H1 (cell line): Measurements from ENCODE around the gene OSBP2. TPM values are rescaled to one million over a fixed set of nuclear protein-coding genes. Genes with fewer than 3 reads are reported as not detected.

Source experiments
- CTCF ChIA-PET: fragments of 300-600 bp; sonication (Branson Sonifier 250); formaldehyde crosslinking; loops from one replicate; lab custom pipeline; 2021; ENCODE audit not compliant: partially characterized antibody; lab: Charles Lee
- POLR2A ChIA-PET: fragments of 300-600 bp; sonication (Branson Sonifier 250); formaldehyde crosslinking; loops from one replicate; lab custom pipeline; 2021; ENCODE audit warnings: inconsistent platforms; ENCODE audit not compliant: partially characterized antibody; lab: Charles Lee
- DNase-seq, 2 experiments: peaks; one replicate each; pipeline versions ENCODE4 v3.0.0 to v3.0.0-alpha.2; 2010 to 2022; ENCODE audit warnings: low spot score in 2 of 2, low read depth in 1 of 2, mixed read lengths in 1 of 2
- FAIRE-seq: peaks from 2 replicates; lab custom pipeline; 2011; peaks lifted over from hg19 to GRCh38; lab: Jason Lieb, UNC
- H2AFZ ChIP-seq: 2 replicates; pipeline ENCODE4 v1.8.1; 2012; ENCODE audit warnings: low read length, inconsistent platforms
- H2AK5ac ChIP-seq: 2 replicates; pipeline ENCODE4 v1.6.1; 2013; ENCODE audit warnings: low read depth, low read length
- H2BK120ac ChIP-seq: replicated peaks from 2 replicates; pipeline ENCODE3; 2013; ENCODE audit warnings: low read depth, low read length, inconsistent platforms
- H2BK12ac ChIP-seq: 2 replicates; pipeline ENCODE4 v1.6.1; 2013; ENCODE audit warnings: low read depth, low read length
- H2BK15ac ChIP-seq: 2 replicates; pipeline ENCODE4 v1.6.1; 2013; ENCODE audit warnings: low read length
- H2BK20ac ChIP-seq: 2 replicates; pipeline ENCODE4 v1.6.1; 2013; ENCODE audit warnings: low read length
- H2BK5ac ChIP-seq: 2 replicates; pipeline ENCODE4 v1.6.1; 2013; ENCODE audit warnings: low read depth, low read length
- H3K14ac ChIP-seq: 2 replicates; pipeline ENCODE4 v1.6.1; 2013; ENCODE audit warnings: inconsistent platforms; ENCODE audit not compliant: insufficient read length
- H3K18ac ChIP-seq: 2 replicates; pipeline ENCODE4 v1.6.1; 2013; ENCODE audit warnings: low read length; ENCODE audit errors: extremely low read depth
- H3K23ac ChIP-seq: 2 replicates; pipeline ENCODE4 v1.6.1; 2013; ENCODE audit warnings: inconsistent platforms; ENCODE audit not compliant: insufficient read length
- H3K23me2 ChIP-seq: 2 replicates; pipeline ENCODE4 v1.6.1; 2013; ENCODE audit warnings: low read depth, low read length
- H3K27ac ChIP-seq: 2 replicates; pipeline ENCODE4 v1.6.1; 2011; ENCODE audit warnings: low read depth, low read length, inconsistent platforms
- H3K27me3 ChIP-seq, 4 experiments: replicated peaks in 1 of 4; 1 replicate in 1 of 4; 2 replicates in 3 of 4; pipeline versions ENCODE4 v1.6.1 to v1.8.1; 2011 to 2013; ENCODE audit warnings: low read length in 3 of 4, mild to moderate bottlenecking in 3 of 4, inconsistent platforms in 2 of 4, mixed read lengths in 2 of 4, moderate library complexity in 1 of 4; ENCODE audit not compliant: control insufficient read depth in 3 of 4, insufficient read depth in 3 of 4; ENCODE audit errors: extremely low read depth in 1 of 4
- H3K36me3 ChIP-seq, 4 experiments: 2 replicates each; pipeline versions ENCODE4 v1.6.1 to v1.8.1; 2011 to 2013; ENCODE audit warnings: mild to moderate bottlenecking in 4 of 4, low read length in 3 of 4, moderate library complexity in 2 of 4, control low read depth in 1 of 4, inconsistent platforms in 1 of 4; ENCODE audit not compliant: insufficient read depth in 4 of 4, control insufficient read depth in 2 of 4
- H3K4ac ChIP-seq: replicated peaks from 2 replicates; pipeline ENCODE3; 2013; ENCODE audit warnings: low read length, low read depth, mixed read lengths, inconsistent platforms; ENCODE audit not compliant: insufficient read length
- H3K4me1 ChIP-seq, 4 experiments: replicated peaks in 1 of 4; 1 replicate in 1 of 4; 2 replicates in 3 of 4; pipeline versions ENCODE4 v1.6.1 to v1.8.1; 2011 to 2013; ENCODE audit warnings: low read length in 3 of 4, inconsistent platforms in 2 of 4, mixed read lengths in 1 of 4; ENCODE audit not compliant: insufficient read depth in 4 of 4, control insufficient read depth in 3 of 4
- H3K4me2 ChIP-seq, 2 experiments: 2 replicates each; pipeline versions ENCODE4 v1.6.1 to v1.8.1; 2011 to 2013; ENCODE audit warnings: low read depth in 2 of 2, low read length in 2 of 2, control low read depth in 1 of 2, inconsistent platforms in 1 of 2, mild to moderate bottlenecking in 1 of 2; ENCODE audit not compliant: insufficient read depth in 1 of 2
- H3K4me3 ChIP-seq, 4 experiments: fragments of 200-600, 300-600 bp in 1 of 4; sonication (generic), shearing (Covaris generic), sonication (Bioruptor Twin) in 1 of 4; 2 replicates each; pipeline versions ENCODE4 v1.5.1 to v1.8.1; 2011 to 2016; ENCODE audit warnings: low read length in 4 of 4, low read depth in 3 of 4, control low read depth in 2 of 4, inconsistent platforms in 2 of 4, mild to moderate bottlenecking in 2 of 4, mixed read lengths in 1 of 4, moderate library complexity in 1 of 4; ENCODE audit not compliant: insufficient read depth in 2 of 4; ENCODE audit errors: extremely low read depth in 1 of 4
- H3K56ac ChIP-seq: replicated peaks from 2 replicates; pipeline ENCODE3; 2013; ENCODE audit warnings: low read depth, mild to moderate bottlenecking, mixed read lengths, low read length, inconsistent platforms; ENCODE audit not compliant: insufficient read length
- H3K79me1 ChIP-seq: 2 replicates; pipeline ENCODE4 v1.6.1; 2013; ENCODE audit warnings: low read depth, low read length, control low read depth
- H3K79me2 ChIP-seq, 2 experiments: 2 replicates each; pipeline versions ENCODE4 v1.6.1 to v1.8.1; 2012 to 2013; ENCODE audit warnings: low read length in 2 of 2, mild to moderate bottlenecking in 2 of 2, inconsistent platforms in 1 of 2; ENCODE audit not compliant: insufficient read depth in 2 of 2, control insufficient read depth in 1 of 2
- H3K9ac ChIP-seq, 4 experiments: replicated peaks in 1 of 4; 1 replicate in 1 of 4; 2 replicates in 3 of 4; pipeline versions ENCODE4 v1.6.1 to v1.8.1; 2011 to 2013; ENCODE audit warnings: low read depth in 3 of 4, low read length in 3 of 4, control low read depth in 2 of 4, mild to moderate bottlenecking in 2 of 4, moderate library complexity in 2 of 4, inconsistent platforms in 1 of 4; ENCODE audit errors: extremely low read depth in 1 of 4
- H3K9me3 ChIP-seq, 2 experiments: 2 replicates each; pipeline versions ENCODE4 v1.6.1 to v1.8.1; 2012 to 2013; ENCODE audit warnings: mild to moderate bottlenecking in 2 of 2, moderate library complexity in 2 of 2, control low read depth in 1 of 2, inconsistent platforms in 1 of 2, low read depth in 1 of 2, low read length in 1 of 2, mixed read lengths in 1 of 2; ENCODE audit not compliant: insufficient read depth in 2 of 2
- H4K20me1 ChIP-seq, 2 experiments: replicated peaks in 1 of 2; 2 replicates each; pipeline versions ENCODE3 to v1.8.1; 2011 to 2013; ENCODE audit warnings: inconsistent platforms in 2 of 2, low read length in 2 of 2, mild to moderate bottlenecking in 1 of 2; ENCODE audit not compliant: insufficient read depth in 2 of 2, control insufficient read depth in 1 of 2
- H4K5ac ChIP-seq: 2 replicates; pipeline ENCODE4 v1.6.1; 2013; ENCODE audit warnings: low read length, low read depth, mixed read lengths, inconsistent platforms; ENCODE audit not compliant: insufficient read length
- H4K8ac ChIP-seq: 2 replicates; pipeline ENCODE4 v1.8.0; 2013; ENCODE audit warnings: mild to moderate bottlenecking, moderate library complexity, low read length, inconsistent platforms; ENCODE audit not compliant: insufficient read depth; ENCODE audit errors: extremely low read depth
- H4K91ac ChIP-seq: replicated peaks from 2 replicates; pipeline ENCODE3; 2013; ENCODE audit warnings: low read length, mixed read lengths, inconsistent platforms; ENCODE audit not compliant: insufficient read length
- CREB1 ChIP-seq: IDR thresholded peaks from 2 replicates; pipeline ENCODE4 v1.6.1; 2012; ENCODE audit warnings: inconsistent platforms
- RBBP5 ChIP-seq: IDR thresholded peaks from 2 replicates; pipeline ENCODE4 v1.7.1; 2012; ENCODE audit warnings: low read depth, mild to moderate bottlenecking, inconsistent platforms, low read length, moderate library complexity, borderline replicate concordance
- SIRT6 ChIP-seq: IDR thresholded peaks from one replicate; pipeline ENCODE4 v1.7.1; 2012; ENCODE audit warnings: low read length, inconsistent platforms
- TCF12 ChIP-seq: IDR thresholded peaks from 2 replicates; pipeline ENCODE4 v1.6.1; 2011; ENCODE audit warnings: low read depth, mild to moderate bottlenecking, low read length
- WGBS, 2 experiments: shearing (Covaris generic) in 1 of 2; methylation state at CpG; one replicate each; pipeline versions ENCODE4 v1.1.6 to v1.1.7; 2013 to 2015; ENCODE audit warnings: low lambda C conversion rate in 2 of 2, mixed read lengths in 2 of 2, inconsistent platforms in 1 of 2, low coverage in 1 of 2, missing lambda C conversion rate in 1 of 2; ENCODE audit not compliant: insufficient replicate concordance in 2 of 2, insufficient coverage in 1 of 2, insufficient read length in 1 of 2; ENCODE audit errors: extremely low coverage in 1 of 2, missing lambda C conversion rate in 1 of 2; 5-methylcytosine and 5-hydroxymethylcytosine counted together
- polyA plus RNA-seq, 7 experiments: library from polyadenylated mRNA; depleted of rRNA in 3 of 7; stranded (reverse) in 5 of 7; unstranded in 2 of 7; fragments of >200 nt in 5 of 7; fragments of 200-250 nt in 2 of 7; gene quantifications; 1 replicate in 5 of 7; 2 replicates in 1 of 7; 4 replicates in 1 of 7; pipeline versions ENCODE4 v1.2.1 to v1.2.3, GENCODE V29; 2011 to 2013; ENCODE audit warnings: missing spikeins in 2 of 7, mixed read lengths in 2 of 7
- total RNA-seq: library from RNA; stranded (reverse); fragmentation: NEBNext Ultra II Directional; extraction: Animal tissue kit (Norgen Biotek cat#: 25700); gene quantifications from 2 replicates; pipeline ENCODE4 v1.2.1, GENCODE V29; 2021
- TF ChIP-seq, protein P1 (sequence below): IDR thresholded peaks from 2 replicates; pipeline ENCODE4 v1.6.1; 2011; ENCODE audit warnings: low read depth, mild to moderate bottlenecking, low read length; ENCODE audit not compliant: insufficient read depth

Gene OSBP2
- total and polyA plus RNA-seq, 2 of the 8 experiments (the other 6 are each of a cell fraction or from before 2014, with no cell fraction given), result 3.4 to 3.7 TPM

DNA sequence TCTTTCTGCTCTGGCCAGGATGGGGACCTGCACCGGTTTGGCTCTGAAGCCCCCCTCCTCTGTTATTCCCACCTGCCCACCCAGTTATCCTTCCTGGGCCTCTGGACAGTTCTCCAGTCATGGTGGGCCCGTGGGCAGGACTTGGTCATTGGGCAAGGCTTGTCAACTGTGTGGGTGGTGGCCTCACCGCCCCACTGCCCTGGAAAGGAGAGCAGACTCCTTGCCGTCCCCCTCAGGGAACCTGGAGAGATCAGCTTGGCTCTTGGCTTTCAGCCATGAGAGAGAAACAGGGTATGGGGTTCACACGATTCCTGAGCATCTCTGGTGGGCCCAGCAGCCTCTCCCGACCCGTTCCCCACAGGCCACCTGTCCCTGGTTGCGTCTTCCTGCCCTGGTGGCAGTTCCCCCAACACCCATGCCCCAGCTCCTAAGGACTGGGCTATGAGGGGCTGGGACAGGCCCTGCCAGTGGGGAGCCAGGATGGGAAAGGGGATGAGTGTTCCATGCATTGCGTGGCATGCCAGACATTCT, 181.6 kb downstream of the OSBP2 start:
- Histone ChIP-seq H4K5ac (no peak overlapping the region), H2BK20ac (no peak overlapping the region), H3K56ac (no peak overlapping the region), H4K8ac (no peak overlapping the region; the same call in 1 of the 2 replicates), H3K27me3 (no peaks in the 10 kb centered on the region), H3K9me3 (no peaks in the 10 kb centered on the region), H4K20me1 (peaks cover 0 to 1% of the 10 kb centered on the region in 2 experiments), H3K14ac (no peak overlapping the region), H3K4me1 (peaks cover 0 to 3% (median under 1%) of the 10 kb centered on the region in 4 experiments; a peak in 1 of 7 replicates), H3K4ac (no peak overlapping the region), H2BK12ac (no peak overlapping the region), H3K23me2 (no peaks in the 10 kb centered on the region), H3K23ac (no peak overlapping the region), H2BK5ac (no peak overlapping the region), H2BK120ac (no peak overlapping the region), H2AFZ (no peak overlapping the region), H4K91ac (no peak overlapping the region), H3K4me3 (no peak overlapping the region), H3K36me3 (no peaks in the 10 kb centered on the region), H3K4me2 (no peak overlapping the region), H3K79me2 (no peaks in the 10 kb centered on the region), H3K18ac (no peak overlapping the region), H3K27ac (no peak overlapping the region), H3K9ac (no peak overlapping the region), H3K79me1 (no peaks in the 10 kb centered on the region), H2BK15ac (no peak overlapping the region), H2AK5ac (no peak overlapping the region)
- no peak for DNase-seq
- no peak for FAIRE-seq
- WGBS, 2 experiments, result 94% methylated on average over 9 of the region's 9 CpGs; no CpG with 5 or more reads in 1 of the 2 experiments
- ChIA-PET CTCF (interaction anchor here (1.2 to 10.8 kb wide), 2 partner anchors 14 to 19 kb away, joined by 3 to 73 read pairs; no protein-coding TSS in a partner anchor), POLR2A (no interaction called here)
- TF ChIP-seq SIRT6, result no peak
- no peak for TF ChIP-seq TCF12
- TF ChIP-seq, protein P1, sequence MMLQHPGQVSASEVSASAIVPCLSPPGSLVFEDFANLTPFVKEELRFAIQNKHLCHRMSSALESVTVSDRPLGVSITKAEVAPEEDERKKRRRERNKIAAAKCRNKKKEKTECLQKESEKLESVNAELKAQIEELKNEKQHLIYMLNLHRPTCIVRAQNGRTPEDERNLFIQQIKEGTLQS, result no peak
- TF ChIP-seq CREB1, result no peak
- TF ChIP-seq RBBP5, result no peak
